Nephron progenitor cell (in vitro differentiated cells): Measurements from ENCODE around the gene ABR.

ENCODE experiments used
- DNase-seq: peaks from one replicate; pipeline ENCODE4 v3.0.0; 2021
- H3K27ac Mint-ChIP-seq: 2 replicates; pipeline ENCODE4 v1.8.0; 2021; ENCODE audit warnings: mild to moderate bottlenecking, moderate library complexity, mixed read lengths
- H3K27me3 Mint-ChIP-seq: 2 replicates; pipeline ENCODE4 v1.8.0; 2021; ENCODE audit warnings: mild to moderate bottlenecking, low read depth, mixed read lengths; ENCODE audit not compliant: poor library complexity
- H3K36me3 Mint-ChIP-seq: 2 replicates; pipeline ENCODE4 v1.8.0; 2021; ENCODE audit warnings: low read depth, mixed read lengths
- H3K4me1 Mint-ChIP-seq: 2 replicates; pipeline ENCODE4 v1.8.0; 2021; ENCODE audit warnings: mixed read lengths
- H3K4me3 Mint-ChIP-seq: 2 replicates; pipeline ENCODE4 v1.8.0; 2021; ENCODE audit warnings: mild to moderate bottlenecking, moderate library complexity, mixed read lengths
- H3K9me3 Mint-ChIP-seq: 2 replicates; pipeline ENCODE4 v1.8.0; 2021; ENCODE audit warnings: mild to moderate bottlenecking, moderate library complexity, mixed read lengths
- TF ChIP-seq, protein P1 (sequence below): fragments of 200-600 bp; sonication (generic); IDR thresholded peaks from 2 replicates; pipeline ENCODE4 v1.5.0; 2021; ENCODE audit warnings: antibody characterized with exemption

Gene ABR

DNA sequence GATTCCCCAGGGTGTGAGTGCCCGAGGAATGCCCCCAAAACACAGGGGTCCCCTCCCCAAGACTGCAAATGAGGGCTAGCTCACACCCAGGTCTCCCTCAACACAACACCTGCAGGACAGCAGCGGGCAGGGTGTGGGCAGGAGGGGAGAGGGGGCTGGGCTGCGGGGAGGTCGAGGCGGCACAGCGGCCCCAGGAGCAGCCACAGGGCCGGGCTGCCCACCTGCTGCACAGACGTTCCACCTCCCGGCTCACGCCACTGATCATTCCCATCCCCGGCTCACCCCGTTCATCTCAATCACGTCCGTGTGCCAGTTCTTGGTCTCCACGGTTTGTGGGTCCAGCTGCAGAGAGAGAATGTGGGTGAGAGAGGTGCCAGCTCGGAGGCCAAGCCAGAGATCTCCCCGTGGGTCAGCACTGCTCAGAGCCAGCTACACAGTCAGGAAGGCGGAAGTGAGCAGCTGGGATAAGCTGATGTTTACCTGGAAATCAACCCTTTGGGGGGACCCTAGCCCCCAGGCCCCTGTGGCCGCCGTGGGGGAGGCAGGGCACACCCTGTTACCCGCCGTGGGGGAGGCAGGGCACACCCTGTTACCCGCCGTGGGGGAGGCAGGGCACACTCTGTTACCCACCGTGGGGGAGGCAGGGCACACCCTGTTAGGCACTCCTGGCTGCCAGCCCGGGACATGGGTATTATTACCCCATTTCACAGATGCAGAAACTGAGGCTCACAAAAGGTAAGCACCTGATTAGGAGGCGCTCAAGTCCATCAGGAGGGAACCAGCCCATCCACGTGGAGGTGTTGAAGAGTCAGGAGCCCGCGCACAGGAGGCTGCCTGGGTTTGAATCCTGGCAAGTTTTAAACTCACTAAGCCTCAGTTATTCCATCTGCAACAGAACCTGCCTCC is 166.7 kb downstream of the ABR start:
- TF ChIP-seq, protein P1, sequence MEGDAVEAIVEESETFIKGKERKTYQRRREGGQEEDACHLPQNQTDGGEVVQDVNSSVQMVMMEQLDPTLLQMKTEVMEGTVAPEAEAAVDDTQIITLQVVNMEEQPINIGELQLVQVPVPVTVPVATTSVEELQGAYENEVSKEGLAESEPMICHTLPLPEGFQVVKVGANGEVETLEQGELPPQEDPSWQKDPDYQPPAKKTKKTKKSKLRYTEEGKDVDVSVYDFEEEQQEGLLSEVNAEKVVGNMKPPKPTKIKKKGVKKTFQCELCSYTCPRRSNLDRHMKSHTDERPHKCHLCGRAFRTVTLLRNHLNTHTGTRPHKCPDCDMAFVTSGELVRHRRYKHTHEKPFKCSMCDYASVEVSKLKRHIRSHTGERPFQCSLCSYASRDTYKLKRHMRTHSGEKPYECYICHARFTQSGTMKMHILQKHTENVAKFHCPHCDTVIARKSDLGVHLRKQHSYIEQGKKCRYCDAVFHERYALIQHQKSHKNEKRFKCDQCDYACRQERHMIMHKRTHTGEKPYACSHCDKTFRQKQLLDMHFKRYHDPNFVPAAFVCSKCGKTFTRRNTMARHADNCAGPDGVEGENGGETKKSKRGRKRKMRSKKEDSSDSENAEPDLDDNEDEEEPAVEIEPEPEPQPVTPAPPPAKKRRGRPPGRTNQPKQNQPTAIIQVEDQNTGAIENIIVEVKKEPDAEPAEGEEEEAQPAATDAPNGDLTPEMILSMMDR = no peak
- H3K4me3 Mint-ChIP-seq = no peak overlapping the region
- H3K27me3 Mint-ChIP-seq = no peaks in the 10 kb centered on the region
- DNase-seq = no peak
- H3K9me3 Mint-ChIP-seq = no peaks in the 10 kb centered on the region
- H3K27ac Mint-ChIP-seq = no peak overlapping the region
- no peaks in the 10 kb centered on the region for H3K4me1 Mint-ChIP-seq
- peaks cover 10% of the 10 kb centered on the region for H3K36me3 Mint-ChIP-seq

DNA sequence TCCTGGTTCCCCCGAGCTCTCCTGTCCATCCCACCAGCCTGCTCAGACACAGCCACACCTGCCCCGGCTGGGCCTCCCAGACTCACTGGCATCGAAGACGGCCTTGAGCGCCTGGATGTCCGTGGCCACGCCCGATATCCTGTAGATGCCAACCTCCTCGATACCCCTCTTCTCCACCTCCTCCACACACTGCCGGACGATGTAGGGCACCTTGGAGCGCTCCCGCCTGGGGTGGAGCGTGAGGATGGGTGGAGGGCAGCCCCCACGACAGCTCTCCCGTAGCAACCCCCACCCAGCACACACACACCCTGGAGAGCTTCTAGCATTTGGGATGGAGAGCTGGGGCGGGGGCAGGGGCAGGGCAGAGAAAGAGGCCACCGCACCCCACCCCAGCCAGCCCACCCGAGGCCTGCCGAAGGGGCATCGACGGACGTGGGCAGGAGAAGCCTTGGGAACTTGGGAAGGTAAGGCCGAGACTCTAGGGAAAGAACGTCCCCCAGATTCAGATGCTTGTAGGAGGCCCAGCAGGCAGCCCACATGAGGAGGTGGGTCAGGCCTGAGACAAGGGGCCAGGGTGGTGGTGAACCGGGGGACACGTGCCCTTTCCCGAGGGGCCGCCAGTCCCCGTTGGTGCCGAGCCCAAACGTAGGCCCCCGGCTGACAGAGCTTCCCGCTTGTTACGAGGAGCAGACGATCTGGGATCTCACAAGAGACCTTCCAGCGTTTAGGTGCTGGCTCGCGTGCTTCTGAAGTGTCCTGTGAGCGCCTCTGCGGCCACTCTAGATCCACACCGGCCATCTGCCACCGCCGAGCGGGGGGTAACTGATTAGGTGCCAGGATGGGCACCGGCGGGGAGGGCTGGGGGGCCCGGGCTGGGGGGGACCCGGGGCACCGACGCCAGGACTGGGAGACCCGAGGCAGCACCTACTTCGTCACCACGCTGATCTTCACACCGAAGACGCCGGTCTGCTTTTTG is 167.7 kb downstream of the ABR start:
- DNase-seq = no peak
- H3K27me3 Mint-ChIP-seq = no peaks in the 10 kb centered on the region
- TF ChIP-seq, protein P1 = no peak
- H3K9me3 Mint-ChIP-seq = no peaks in the 10 kb centered on the region
- H3K36me3 Mint-ChIP-seq = peaks cover 10% of the 10 kb centered on the region
- no peaks in the 10 kb centered on the region for H3K4me1 Mint-ChIP-seq
- no peak overlapping the region for H3K27ac Mint-ChIP-seq
- H3K4me3 Mint-ChIP-seq = no peak overlapping the region

DNA sequence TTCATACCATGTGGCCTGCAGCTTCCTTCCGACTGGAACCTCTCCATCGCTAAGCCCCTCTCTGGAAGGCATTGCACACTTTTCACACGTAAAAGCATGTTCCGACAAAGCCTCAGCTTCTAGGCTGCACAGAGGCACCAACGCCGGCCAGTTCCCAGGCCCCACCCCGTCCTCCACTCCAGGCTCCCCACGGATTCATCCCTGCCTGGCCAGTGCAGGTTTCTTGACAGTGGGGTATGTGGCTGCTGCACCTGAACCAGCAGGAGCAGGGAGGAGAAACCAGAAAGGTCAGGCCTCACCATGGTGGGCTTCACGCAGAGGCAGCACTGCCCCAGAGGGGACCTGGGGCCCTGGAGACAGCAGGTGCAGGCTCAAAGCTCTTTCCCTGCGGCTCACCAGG is 168.6 kb downstream of the ABR start:
- no peaks in the 10 kb centered on the region for H3K27me3 Mint-ChIP-seq
- H3K36me3 Mint-ChIP-seq = peaks cover 10% of the 10 kb centered on the region
- no peak overlapping the region for H3K4me3 Mint-ChIP-seq
- no peak overlapping the region for H3K27ac Mint-ChIP-seq
- DNase-seq = no peak
- no peaks in the 10 kb centered on the region for H3K9me3 Mint-ChIP-seq
- TF ChIP-seq, protein P1 = no peak
- no peaks in the 10 kb centered on the region for H3K4me1 Mint-ChIP-seq

DNA sequence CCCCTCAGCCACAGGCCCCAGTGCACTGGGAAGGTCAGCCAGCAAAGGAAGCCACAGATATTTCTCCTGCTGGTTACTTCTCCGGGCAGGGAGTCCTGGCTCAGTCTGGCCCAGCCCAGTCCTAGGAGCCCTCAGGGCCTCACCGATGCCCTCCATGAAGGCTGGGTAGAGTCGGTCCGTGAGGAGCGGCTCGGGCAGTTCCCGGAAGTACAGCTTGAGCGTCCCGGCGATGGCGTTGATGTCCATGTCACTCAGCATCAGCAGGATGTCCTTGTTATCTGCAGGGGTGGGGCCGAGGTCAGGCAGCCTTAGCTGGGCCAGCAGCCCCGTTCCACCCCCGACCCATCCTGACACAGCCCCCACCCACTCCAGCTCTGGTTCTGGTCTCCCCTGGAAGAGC is 169.2 kb downstream of the ABR start:
- Mint-ChIP-seq H3K4me1 (peaks cover 3% of the 10 kb centered on the region), H3K9me3 (no peaks in the 10 kb centered on the region), H3K4me3 (no peak overlapping the region), H3K27me3 (no peaks in the 10 kb centered on the region), H3K27ac (no peak overlapping the region), H3K36me3 (peaks cover 9% of the 10 kb centered on the region)
- TF ChIP-seq, protein P1 = no peak
- DNase-seq = no peak

DNA sequence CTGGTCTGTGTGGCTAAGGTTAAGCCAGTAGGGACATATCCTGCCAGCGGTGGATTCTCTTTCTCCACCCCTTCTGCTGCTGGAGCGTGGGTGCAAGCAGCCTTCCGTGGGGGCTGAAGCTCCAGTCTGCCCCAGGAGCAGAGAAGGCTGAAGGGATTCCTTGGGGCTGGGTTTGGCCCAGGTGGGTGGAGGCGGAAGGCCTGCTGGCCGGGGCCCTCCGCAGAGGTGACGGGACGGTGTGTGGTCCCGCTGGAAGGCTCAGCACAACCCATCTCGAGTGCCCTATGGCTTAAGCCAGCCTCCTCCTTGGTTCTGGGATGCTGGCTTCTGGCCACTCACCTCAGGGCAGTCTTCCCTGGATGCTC is 169.7 kb downstream of the ABR start:
- Mint-ChIP-seq H3K4me1 (peaks cover 8% of the 10 kb centered on the region), H3K9me3 (no peaks in the 10 kb centered on the region), H3K27me3 (no peaks in the 10 kb centered on the region), H3K36me3 (peaks cover 14% of the 10 kb centered on the region), H3K4me3 (no peak overlapping the region), H3K27ac (no peak overlapping the region)
- TF ChIP-seq, protein P1 = no peak
- no peak for DNase-seq
